Caco-2 (cell line): Measurements from ENCODE around the gene AP3B2. TPM values are rescaled to one million over a fixed set of nuclear protein-coding genes. Genes with fewer than 3 reads are reported as not detected.

Experiments
- BruUV-seq: library from RNA; stranded (reverse); fragments of 400-500 nt; replicated peaks from 2 replicates; lab custom pipeline; 2021; lab: Mats Ljungman, UMichigan
- CTCF ChIA-PET: fragments of 300-600 bp; sonication (Branson Sonifier 250); formaldehyde crosslinking; loops from one replicate; lab custom pipeline; 2022; ENCODE audit warnings: antibody characterized with exemption; lab: Charles Lee
- POLR2A ChIA-PET: fragments of 300-600 bp; sonication (Branson Sonifier 250); formaldehyde crosslinking; loops from one replicate; lab custom pipeline; 2022; ENCODE audit warnings: antibody characterized with exemption; lab: Charles Lee
- DNase-seq, 2 experiments: peaks; one replicate each; pipeline versions ENCODE4 v3.0.0 to v3.0.0-alpha.2; 2020 to 2022
- H3K27me3 ChIP-seq: replicated peaks from 2 replicates; pipeline ENCODE4 v1.6.0; 2011; ENCODE audit warnings: low read length; ENCODE audit not compliant: control insufficient read depth, insufficient read depth
- H3K36me3 ChIP-seq: 2 replicates; pipeline ENCODE4 v1.5.1; 2011; ENCODE audit warnings: low read length; ENCODE audit not compliant: control insufficient read depth, insufficient read depth
- H3K4me1 ChIP-seq: fragments of 250-450 bp; sonication (Bioruptor Pico); 2 replicates; pipeline ENCODE4 v1.5.1; 2020; ENCODE audit warnings: mild to moderate bottlenecking
- H3K4me3 ChIP-seq: 2 replicates; pipeline ENCODE4 v1.5.1; 2011; ENCODE audit warnings: low read depth, mild to moderate bottlenecking, control low read depth, low read length
- H3K9me3 ChIP-seq: fragments of 250-450 bp; sonication (Bioruptor Pico); 2 replicates; pipeline ENCODE4 v1.5.1; 2020; ENCODE audit warnings: mild to moderate bottlenecking, moderate library complexity
- H3K27ac Mint-ChIP-seq: one replicate; pipeline ENCODE4 v1.8.0; 2022; ENCODE audit warnings: mixed read lengths; ENCODE audit not compliant: unreplicated experiment
- H3K27me3 Mint-ChIP-seq: one replicate; pipeline ENCODE4 v1.8.0; 2022; ENCODE audit warnings: mixed read lengths; ENCODE audit not compliant: insufficient read depth, unreplicated experiment
- H3K36me3 Mint-ChIP-seq: one replicate; pipeline ENCODE4 v1.8.0; 2022; ENCODE audit warnings: mild to moderate bottlenecking, mixed read lengths; ENCODE audit not compliant: insufficient read depth, unreplicated experiment
- H3K4me1 Mint-ChIP-seq: one replicate; pipeline ENCODE4 v1.8.0; 2022; ENCODE audit warnings: low read depth, mixed read lengths; ENCODE audit not compliant: unreplicated experiment
- H3K4me3 Mint-ChIP-seq: one replicate; pipeline ENCODE4 v1.8.0; 2022; ENCODE audit warnings: mild to moderate bottlenecking, moderate library complexity, mixed read lengths; ENCODE audit not compliant: unreplicated experiment
- H3K9me3 Mint-ChIP-seq: one replicate; pipeline ENCODE4 v1.8.0; 2022; ENCODE audit warnings: mixed read lengths; ENCODE audit not compliant: unreplicated experiment
- intact Hi-C: fragments of 100-400 bp; cut with micrococcal nuclease; formaldehyde crosslinking; loops from one replicate; pipeline ENCODE4 v1.10.0; 2022; ENCODE audit not compliant: unreplicated experiment
- total RNA-seq: library from RNA; stranded (reverse); gene quantifications from 2 replicates; pipeline ENCODE4 v1.2.3, GENCODE V29; 2022
- TF ChIP-seq, protein P1 (sequence below), 2 experiments: fragments of 200-600 bp in 1 of 2; IDR thresholded peaks; 1 replicate in 1 of 2; 2 replicates in 1 of 2; pipeline versions ENCODE4 v1.5.1 to v1.8.0; 2011 to 2022; ENCODE audit warnings: antibody characterized with exemption in 1 of 2, control low read depth in 1 of 2, inconsistent platforms in 1 of 2, low read depth in 1 of 2, low read length in 1 of 2, mild to moderate bottlenecking in 1 of 2, moderate library complexity in 1 of 2; ENCODE audit not compliant: insufficient read depth in 1 of 2, severe bottlenecking in 1 of 2, unreplicated experiment in 1 of 2

The AP3B2 gene
- total RNA-seq, 1 experiment from 2014 or later = 0.82 TPM

GRCh38 chr15:82680200-82681102 is 29.2 kb downstream of the AP3B2 start:
- CTCF ChIA-PET = no interaction called here
- Histone ChIP-seq H3K4me3 (no peak overlapping the region), H3K36me3 (no peaks in the 10 kb centered on the region), H3K9me3 (no peaks in the 10 kb centered on the region), H3K27me3 (no peaks in the 10 kb centered on the region), H3K4me1 (no peaks in the 10 kb centered on the region)
- H3K4me3 Mint-ChIP-seq = no peak overlapping the region
- POLR2A ChIA-PET = no interaction called here
- BruUV-seq = no TSS peak
- peaks cover 10% of the 10 kb centered on the region for H3K27me3 Mint-ChIP-seq
- intact Hi-C loops = no loop called here
- no peak for DNase-seq
- H3K27ac Mint-ChIP-seq = no peak overlapping the region
- no peaks in the 10 kb centered on the region for H3K36me3 Mint-ChIP-seq
- no peaks in the 10 kb centered on the region for H3K9me3 Mint-ChIP-seq
- no peaks in the 10 kb centered on the region for H3K4me1 Mint-ChIP-seq
- TF ChIP-seq, protein P1, sequence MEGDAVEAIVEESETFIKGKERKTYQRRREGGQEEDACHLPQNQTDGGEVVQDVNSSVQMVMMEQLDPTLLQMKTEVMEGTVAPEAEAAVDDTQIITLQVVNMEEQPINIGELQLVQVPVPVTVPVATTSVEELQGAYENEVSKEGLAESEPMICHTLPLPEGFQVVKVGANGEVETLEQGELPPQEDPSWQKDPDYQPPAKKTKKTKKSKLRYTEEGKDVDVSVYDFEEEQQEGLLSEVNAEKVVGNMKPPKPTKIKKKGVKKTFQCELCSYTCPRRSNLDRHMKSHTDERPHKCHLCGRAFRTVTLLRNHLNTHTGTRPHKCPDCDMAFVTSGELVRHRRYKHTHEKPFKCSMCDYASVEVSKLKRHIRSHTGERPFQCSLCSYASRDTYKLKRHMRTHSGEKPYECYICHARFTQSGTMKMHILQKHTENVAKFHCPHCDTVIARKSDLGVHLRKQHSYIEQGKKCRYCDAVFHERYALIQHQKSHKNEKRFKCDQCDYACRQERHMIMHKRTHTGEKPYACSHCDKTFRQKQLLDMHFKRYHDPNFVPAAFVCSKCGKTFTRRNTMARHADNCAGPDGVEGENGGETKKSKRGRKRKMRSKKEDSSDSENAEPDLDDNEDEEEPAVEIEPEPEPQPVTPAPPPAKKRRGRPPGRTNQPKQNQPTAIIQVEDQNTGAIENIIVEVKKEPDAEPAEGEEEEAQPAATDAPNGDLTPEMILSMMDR (IDR thresholded peaks at IDR 0.05; ENCODE audit: insufficient read depth in 1 of 2, low read depth in 1 of 2, low read length in 1 of 2, severe bottlenecking in 1 of 2, unreplicated experiment in 1 of 2) = no peak

GRCh38 chr15:82679626-82680199 is 30.0 kb downstream of the AP3B2 start:
- intact Hi-C loops = no loop called here
- Mint-ChIP-seq H3K9me3 (no peaks in the 10 kb centered on the region), H3K27me3 (peaks cover 8% of the 10 kb centered on the region), H3K4me1 (no peaks in the 10 kb centered on the region), H3K27ac (no peak overlapping the region), H3K4me3 (no peak overlapping the region), H3K36me3 (no peaks in the 10 kb centered on the region)
- DNase-seq = no peak
- TF ChIP-seq, protein P1 (IDR thresholded peaks at IDR 0.05; ENCODE audit: insufficient read depth in 1 of 2, low read depth in 1 of 2, low read length in 1 of 2, severe bottlenecking in 1 of 2, unreplicated experiment in 1 of 2) = no peak
- no peaks in the 10 kb centered on the region for H3K27me3 ChIP-seq
- H3K4me1 ChIP-seq = no peaks in the 10 kb centered on the region
- no TSS peak for BruUV-seq
- no peak overlapping the region for H3K4me3 ChIP-seq
- H3K36me3 ChIP-seq = no peaks in the 10 kb centered on the region
- H3K9me3 ChIP-seq = no peaks in the 10 kb centered on the region
- CTCF ChIA-PET = no interaction called here
- POLR2A ChIA-PET = no interaction called here

DNA sequence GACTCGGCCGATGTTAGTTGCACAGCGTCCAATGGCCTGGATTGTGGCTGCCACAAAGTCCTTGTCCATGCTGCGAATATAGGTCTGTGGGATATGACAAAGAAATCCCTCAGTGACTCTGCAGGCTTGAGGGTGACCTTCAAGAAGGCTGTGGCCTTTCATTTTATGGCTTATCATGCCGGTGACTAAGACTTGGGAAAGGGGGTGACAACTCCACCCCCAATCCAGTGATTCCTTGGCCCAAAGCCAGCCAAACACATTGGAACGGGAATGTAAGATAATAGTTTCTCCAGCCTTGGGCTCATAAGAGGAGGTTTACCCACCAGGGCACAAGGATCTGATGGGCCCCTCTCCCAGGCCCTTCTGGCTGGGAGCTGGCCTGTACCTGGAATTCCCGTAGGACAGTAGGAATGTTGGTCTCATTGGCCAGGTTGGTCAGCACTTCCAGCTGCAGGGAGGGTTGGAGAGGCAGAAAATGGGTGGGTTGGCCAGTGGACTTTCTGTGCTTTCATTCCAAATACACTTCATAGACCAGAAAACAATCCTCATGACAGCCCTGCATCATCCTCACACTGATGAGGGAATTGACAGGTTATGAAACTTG is 31.9 kb downstream of the AP3B2 start:
- intact Hi-C loops = no loop called here
- ChIA-PET POLR2A (no interaction called here), CTCF (no interaction called here)
- H3K27ac Mint-ChIP-seq = no peak overlapping the region
- no peaks in the 10 kb centered on the region for H3K4me1 Mint-ChIP-seq
- H3K27me3 ChIP-seq = no peaks in the 10 kb centered on the region
- peaks cover 5% of the 10 kb centered on the region for H3K27me3 Mint-ChIP-seq
- no peaks in the 10 kb centered on the region for H3K9me3 Mint-ChIP-seq
- no TSS peak for BruUV-seq
- no peaks in the 10 kb centered on the region for H3K36me3 ChIP-seq
- TF ChIP-seq, protein P1 (IDR thresholded peaks at IDR 0.05; ENCODE audit: insufficient read depth in 1 of 2, low read depth in 1 of 2, low read length in 1 of 2, severe bottlenecking in 1 of 2, unreplicated experiment in 1 of 2) = no peak
- H3K4me1 ChIP-seq = no peaks in the 10 kb centered on the region
- H3K4me3 ChIP-seq = no peak overlapping the region
- H3K4me3 Mint-ChIP-seq = no peak overlapping the region
- no peaks in the 10 kb centered on the region for H3K36me3 Mint-ChIP-seq
- DNase-seq = no peak
- H3K9me3 ChIP-seq = no peaks in the 10 kb centered on the region
